Epithelial cell of esophagus (primary cell): ENCODE data around the gene TAPBPL.

Experiments used
- DNase-seq: peaks from one replicate; pipeline ENCODE4 v3.0.0; 2010; ENCODE audit warnings: low read depth
- H3K4me3 ChIP-seq: 2 replicates; pipeline ENCODE4 v1.5.1; 2011; ENCODE audit warnings: mild to moderate bottlenecking, low read length, control low read depth
- CTCF ChIP-seq: IDR thresholded peaks from 2 replicates; pipeline ENCODE4 v1.5.1; 2011; ENCODE audit warnings: low read depth, mild to moderate bottlenecking, low read length, control low read depth, inconsistent platforms; ENCODE audit not compliant: insufficient read depth; ENCODE audit errors: missing control alignments

The TAPBPL gene

GRCh38 chr12:6438345-6438744, 13.5 kb upstream of the TAPBPL start:
- no peak for TF ChIP-seq CTCF
- no peak overlapping the region for H3K4me3 ChIP-seq
- DNase-seq, result no peak

GRCh38 chr12:6440391-6440790, 11.5 kb upstream of the TAPBPL start:
- no peak for DNase-seq
- H3K4me3 ChIP-seq, result no peak overlapping the region
- TF ChIP-seq CTCF, result no peak

- TF ChIP-seq CTCF, result no peak
- DNase-seq, result no peak
- no peak overlapping the region for H3K4me3 ChIP-seq
Measured at GRCh38 chr12:6442836-6443235, 9.0 kb upstream of the TAPBPL start.

GRCh38 chr12:6443361-6443983, 8.4 kb upstream of the TAPBPL start:
- no peak for DNase-seq
- H3K4me3 ChIP-seq, result no peak overlapping the region
- TF ChIP-seq CTCF, result no peak

- no peak overlapping the region for H3K4me3 ChIP-seq
- DNase-seq, result no peak
- TF ChIP-seq CTCF, result no peak
Measured at GRCh38 chr12:6444031-6444430, 7.8 kb upstream of the TAPBPL start.

GRCh38 chr12:6444704-6445688, 6.8 kb upstream of the TAPBPL start, which contains the start of gene CD27:
Gene CD27, plus strand, starts transcription at chr12:6444955. Its CDS starts 141 bp downstream, at chr12:6445096.
- H3K4me3 ChIP-seq, result no peak within 1 kb of the TSS
- no peak for DNase-seq
- no peak for TF ChIP-seq CTCF
